ENCODE results near the gene CEBPB.

- TF ChIP-seq POLR2AphosphoS5 (IDR thresholded peaks at IDR 0.05; ENCODE audit: borderline replicate concordance, low read depth, low read length): no peak
- TF ChIP-seq EZH2 (IDR thresholded peaks at IDR 0.05): no peak
- no peak for TF ChIP-seq FOXP2 (optimal IDR thresholded peaks at IDR 0.05; ENCODE audit: control extremely low read depth, extremely low read length, insufficient read depth)
Observed at GRCh38 chr20:50146732-50147662, 43.6 kb upstream of the CEBPB start.

Data from SK-N-MC (cell line).